ENCODE data around the gene ANKFY1. TPM values are rescaled to one million over a fixed set of nuclear protein-coding genes. Genes with fewer than 3 reads are reported as not detected.
A peak's percentile ranks its signal among the peaks of the same experiment; 100 is the strongest.

ANKFY1 gene
- total and polyA plus RNA-seq, 9 of the 15 experiments (the other 6 are each of a cell fraction or from before 2014, with no cell fraction given): 4.3 to 25.6 (median 12.2) TPM

DNA sequence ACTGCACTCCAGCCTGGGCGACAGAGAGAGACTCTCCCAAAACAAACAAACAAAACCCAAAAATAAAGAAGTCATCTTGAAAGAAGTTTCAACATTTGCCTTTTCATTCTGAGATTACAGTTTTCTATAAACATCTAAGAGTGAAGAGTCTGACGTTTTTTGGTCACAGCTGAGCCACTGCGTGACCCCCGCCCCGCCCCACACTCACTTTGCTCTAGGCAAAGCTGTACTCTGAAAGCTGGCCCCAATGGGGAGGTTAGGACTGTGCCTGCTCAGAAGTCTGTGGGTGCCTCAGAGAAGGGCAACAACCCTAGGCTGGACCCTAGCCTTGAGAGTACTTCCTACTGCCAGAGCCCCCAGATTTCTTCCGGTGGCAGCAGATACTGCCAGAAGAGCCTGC lies 101.5 kb downstream of the ANKFY1 start:
- Histone ChIP-seq H3K9me1 (ENCODE audit: control insufficient read depth, insufficient read depth, low read length) (no peaks in the 10 kb centered on the region), H3K4me1 (replicated peaks in 1 of 2; ENCODE audit: control insufficient read depth in 2 of 2, insufficient read depth in 2 of 2, low read length in 2 of 2) (peaks cover 14 to 26% of the 10 kb centered on the region in 2 experiments; a peak in 4 of 5 replicates), H2AFZ (ENCODE audit: low read depth, low read length) (no peak overlapping the region), H3K27me3 (ENCODE audit: control insufficient read depth in 2 of 2, insufficient read depth in 2 of 2, low read length in 2 of 2) (no peaks in the 10 kb centered on the region), H3K4me3 (no peak overlapping the region), H3K9ac (ENCODE audit: insufficient read depth in 1 of 2, low read depth in 2 of 2, low read length in 2 of 2) (peak overlapping the region in 1 of 2 experiments; percentile 54; a peak in 1 of 4 replicates), H3K79me2 (ENCODE audit: control insufficient read depth, insufficient read depth, low read length) (no peaks in the 10 kb centered on the region), H4K20me1 (replicated peaks; ENCODE audit: control insufficient read depth, insufficient read depth, low read length) (no peaks in the 10 kb centered on the region), H3K36me3 (ENCODE audit: control insufficient read depth, insufficient read depth, low read length) (peaks cover 13% of the 10 kb centered on the region; the same call in 1 of the 3 replicates), H3K4me2 (ENCODE audit: insufficient read depth, low read length) (no peak overlapping the region), H3K27ac (ENCODE audit: extremely low read depth, low read depth, low read length) (no peak overlapping the region), H3K9me3 (replicated peaks; ENCODE audit: control insufficient read depth, insufficient read depth, low read depth, low read length) (no peaks in the 10 kb centered on the region)
- no peak for FAIRE-seq
- intact Hi-C loops (cut with micrococcal nuclease): no loop called here
- 72% methylated on average over 6 of the region's 6 CpGs for WGBS (ENCODE audit: insufficient coverage, low coverage, missing lambda C conversion rate)
- no TSS peak for BruUV-seq (replicated peaks)
- peak; percentile 31; the same call in 2 of the 3 replicates for ATAC-seq
- ChIA-PET CTCF (ENCODE audit: low intra/inter-chr PET ratio) (no interaction called here), POLR2A (interaction anchor here (0.6 to 1.5 kb wide), 3 partner anchors 14 to 483 kb away, joined by 3 to 4 read pairs (median 4); no protein-coding TSS in a partner anchor)
- in situ Hi-C loops (cut with MboI): no loop called here
- DNase-seq (ENCODE audit: extremely low read depth in 1 of 4, low spot score in 3 of 4): no peak
- TF ChIP-seq POLR2G (IDR thresholded peaks at IDR 0.05; ENCODE audit: low read depth, low read length): no peak
- no peak for TF ChIP-seq ZNF224 (CRISPR knock-in tag; IDR thresholded peaks at IDR 0.05)
- no peak for TF ChIP-seq TCF3 (CRISPR knock-in tag; IDR thresholded peaks at IDR 0.05)
- TF ChIP-seq FOXK1 (CRISPR knock-in tag; IDR thresholded peaks at IDR 0.05; ENCODE audit: borderline replicate concordance): no peak
- no peak for TF ChIP-seq RBM17 (IDR thresholded peaks at IDR 0.05; ENCODE audit: borderline replicate concordance, low read depth, low read length)
- TF ChIP-seq, protein P1, sequence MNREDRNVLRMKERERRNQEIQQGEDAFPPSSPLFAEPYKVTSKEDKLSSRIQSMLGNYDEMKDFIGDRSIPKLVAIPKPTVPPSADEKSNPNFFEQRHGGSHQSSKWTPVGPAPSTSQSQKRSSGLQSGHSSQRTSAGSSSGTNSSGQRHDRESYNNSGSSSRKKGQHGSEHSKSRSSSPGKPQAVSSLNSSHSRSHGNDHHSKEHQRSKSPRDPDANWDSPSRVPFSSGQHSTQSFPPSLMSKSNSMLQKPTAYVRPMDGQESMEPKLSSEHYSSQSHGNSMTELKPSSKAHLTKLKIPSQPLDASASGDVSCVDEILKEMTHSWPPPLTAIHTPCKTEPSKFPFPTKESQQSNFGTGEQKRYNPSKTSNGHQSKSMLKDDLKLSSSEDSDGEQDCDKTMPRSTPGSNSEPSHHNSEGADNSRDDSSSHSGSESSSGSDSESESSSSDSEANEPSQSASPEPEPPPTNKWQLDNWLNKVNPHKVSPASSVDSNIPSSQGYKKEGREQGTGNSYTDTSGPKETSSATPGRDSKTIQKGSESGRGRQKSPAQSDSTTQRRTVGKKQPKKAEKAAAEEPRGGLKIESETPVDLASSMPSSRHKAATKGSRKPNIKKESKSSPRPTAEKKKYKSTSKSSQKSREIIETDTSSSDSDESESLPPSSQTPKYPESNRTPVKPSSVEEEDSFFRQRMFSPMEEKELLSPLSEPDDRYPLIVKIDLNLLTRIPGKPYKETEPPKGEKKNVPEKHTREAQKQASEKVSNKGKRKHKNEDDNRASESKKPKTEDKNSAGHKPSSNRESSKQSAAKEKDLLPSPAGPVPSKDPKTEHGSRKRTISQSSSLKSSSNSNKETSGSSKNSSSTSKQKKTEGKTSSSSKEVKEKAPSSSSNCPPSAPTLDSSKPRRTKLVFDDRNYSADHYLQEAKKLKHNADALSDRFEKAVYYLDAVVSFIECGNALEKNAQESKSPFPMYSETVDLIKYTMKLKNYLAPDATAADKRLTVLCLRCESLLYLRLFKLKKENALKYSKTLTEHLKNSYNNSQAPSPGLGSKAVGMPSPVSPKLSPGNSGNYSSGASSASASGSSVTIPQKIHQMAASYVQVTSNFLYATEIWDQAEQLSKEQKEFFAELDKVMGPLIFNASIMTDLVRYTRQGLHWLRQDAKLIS (CRISPR knock-in tag; IDR thresholded peaks at IDR 0.05): no peak
- TF ChIP-seq MAZ (CRISPR knock-in tag; conservative IDR thresholded peaks at IDR 0.05 in 1 of 2, IDR thresholded peaks at IDR 0.05 in 1 of 2): no peak
- TF ChIP-seq PHB (CRISPR knock-in tag; IDR thresholded peaks at IDR 0.05): no peak
- TF ChIP-seq, protein P2, sequence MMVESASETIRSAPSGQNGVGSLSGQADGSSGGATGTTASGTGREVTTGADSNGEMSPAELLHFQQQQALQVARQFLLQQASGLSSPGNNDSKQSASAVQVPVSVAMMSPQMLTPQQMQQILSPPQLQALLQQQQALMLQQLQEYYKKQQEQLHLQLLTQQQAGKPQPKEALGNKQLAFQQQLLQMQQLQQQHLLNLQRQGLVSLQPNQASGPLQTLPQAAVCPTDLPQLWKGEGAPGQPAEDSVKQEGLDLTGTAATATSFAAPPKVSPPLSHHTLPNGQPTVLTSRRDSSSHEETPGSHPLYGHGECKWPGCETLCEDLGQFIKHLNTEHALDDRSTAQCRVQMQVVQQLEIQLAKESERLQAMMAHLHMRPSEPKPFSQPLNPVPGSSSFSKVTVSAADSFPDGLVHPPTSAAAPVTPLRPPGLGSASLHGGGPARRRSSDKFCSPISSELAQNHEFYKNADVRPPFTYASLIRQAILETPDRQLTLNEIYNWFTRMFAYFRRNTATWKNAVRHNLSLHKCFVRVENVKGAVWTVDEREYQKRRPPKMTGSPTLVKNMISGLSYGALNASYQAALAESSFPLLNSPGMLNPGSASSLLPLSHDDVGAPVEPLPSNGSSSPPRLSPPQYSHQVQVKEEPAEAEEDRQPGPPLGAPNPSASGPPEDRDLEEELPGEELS (CRISPR knock-in tag; IDR thresholded peaks at IDR 0.05; ENCODE audit: borderline replicate concordance): no peak
- TF ChIP-seq LCOR (CRISPR knock-in tag; IDR thresholded peaks at IDR 0.05): no peak
- TF ChIP-seq, protein P3, sequence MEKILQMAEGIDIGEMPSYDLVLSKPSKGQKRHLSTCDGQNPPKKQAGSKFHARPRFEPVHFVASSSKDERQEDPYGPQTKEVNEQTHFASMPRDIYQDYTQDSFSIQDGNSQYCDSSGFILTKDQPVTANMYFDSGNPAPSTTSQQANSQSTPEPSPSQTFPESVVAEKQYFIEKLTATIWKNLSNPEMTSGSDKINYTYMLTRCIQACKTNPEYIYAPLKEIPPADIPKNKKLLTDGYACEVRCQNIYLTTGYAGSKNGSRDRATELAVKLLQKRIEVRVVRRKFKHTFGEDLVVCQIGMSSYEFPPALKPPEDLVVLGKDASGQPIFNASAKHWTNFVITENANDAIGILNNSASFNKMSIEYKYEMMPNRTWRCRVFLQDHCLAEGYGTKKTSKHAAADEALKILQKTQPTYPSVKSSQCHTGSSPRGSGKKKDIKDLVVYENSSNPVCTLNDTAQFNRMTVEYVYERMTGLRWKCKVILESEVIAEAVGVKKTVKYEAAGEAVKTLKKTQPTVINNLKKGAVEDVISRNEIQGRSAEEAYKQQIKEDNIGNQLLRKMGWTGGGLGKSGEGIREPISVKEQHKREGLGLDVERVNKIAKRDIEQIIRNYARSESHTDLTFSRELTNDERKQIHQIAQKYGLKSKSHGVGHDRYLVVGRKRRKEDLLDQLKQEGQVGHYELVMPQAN (IDR thresholded peaks at IDR 0.05; ENCODE audit: borderline replicate concordance): no peak
- no peak for TF ChIP-seq PTTG1 (tag; IDR thresholded peaks at IDR 0.05; ENCODE audit: low read depth)
- TF ChIP-seq ZNF217 (CRISPR knock-in tag; IDR thresholded peaks at IDR 0.05): no peak
- TF ChIP-seq ZNF76 (CRISPR knock-in tag; IDR thresholded peaks at IDR 0.05; ENCODE audit: borderline replicate concordance): no peak
- no peak for TF ChIP-seq ZNF57 (CRISPR knock-in tag; IDR thresholded peaks at IDR 0.05)

All from K562 (cell line).